HG02840 (cell line): ENCODE measurements around the gene TBX4.
"Not testable (repeated sequence)": the region's sequence is repeated elsewhere in the genome, so short reads cannot be mapped to it uniquely, and the experiment has no call there.

ENCODE experiments used
- ATAC-seq: cut with Tn5 transposase; IDR thresholded peaks from one replicate; pipeline ENCODE4 v1.9.1; 2021; ENCODE audit warnings: mild to moderate bottlenecking, moderate library complexity, moderate number of reproducible peaks; ENCODE audit not compliant: unreplicated experiment, low FRiP score

The TBX4 gene

GRCh38 chr17:61427567-61427966 lies 24.7 kb upstream of the TBX4 start:
- ATAC-seq = no peak

- no peak for ATAC-seq
These were observed 22.9 kb upstream of the TBX4 start for GRCh38 chr17:61429274-61429673.

GRCh38 chr17:61429831-61430230 lies 22.4 kb upstream of the TBX4 start:
- ATAC-seq = not testable (repeated sequence)

GRCh38 chr17:61431594-61432311 lies 20.5 kb upstream of the TBX4 start:
- ATAC-seq = no peak

- ATAC-seq = no peak
These were observed 15.9 kb upstream of the TBX4 start for GRCh38 chr17:61436273-61436672.

GRCh38 chr17:61436995-61437704 lies 15.1 kb upstream of the TBX4 start:
- no peak for ATAC-seq

- no peak for ATAC-seq
These were observed 11.5 kb upstream of the TBX4 start for GRCh38 chr17:61440697-61441096.

- not testable (repeated sequence) for ATAC-seq
These were observed 10.7 kb upstream of the TBX4 start for GRCh38 chr17:61441507-61441906.

GRCh38 chr17:61442136-61442775 lies 10.0 kb upstream of the TBX4 start:
- ATAC-seq = no peak

GRCh38 chr17:61442878-61443474 lies 9.2 kb upstream of the TBX4 start:
- no peak for ATAC-seq

GRCh38 chr17:61443475-61443882 lies 8.7 kb upstream of the TBX4 start:
- ATAC-seq = no peak

- ATAC-seq = no peak
These were observed 8.1 kb upstream of the TBX4 start for GRCh38 chr17:61444075-61444474.

GRCh38 chr17:61444831-61445230 lies 7.4 kb upstream of the TBX4 start:
- ATAC-seq = no peak

GRCh38 chr17:61447358-61447757 lies 4.9 kb upstream of the TBX4 start:
- no peak for ATAC-seq

- no peak for ATAC-seq
These were observed 4.2 kb upstream of the TBX4 start for GRCh38 chr17:61448042-61448441.

- not testable (repeated sequence) for ATAC-seq
These were observed 3.1 kb upstream of the TBX4 start for GRCh38 chr17:61449140-61449539.

GRCh38 chr17:61449707-61450640 lies 2.2 kb upstream of the TBX4 start:
- ATAC-seq = no peak

GRCh38 chr17:61450641-61451537 lies 1.3 kb upstream of the TBX4 start:
- ATAC-seq = no peak
